ENCODE measurements around the gene GSN.
A peak's percentile ranks its signal among the peaks of the same experiment; 100 is the strongest.

GSN gene

GRCh38 chr9:121367306-121368137 lies 99.6 kb downstream of the GSN start:
- H3K36me3 Mint-ChIP-seq (ENCODE audit: insufficient read depth) = peaks cover 22% of the 10 kb centered on the region
- H3K4me3 Mint-ChIP-seq = peak overlapping the region; percentile 81
- H3K27ac Mint-ChIP-seq (ENCODE audit: low read depth) = peak overlapping the region; percentile 89
- H3K4me1 Mint-ChIP-seq = peaks cover 76% of the 10 kb centered on the region
- no peaks in the 10 kb centered on the region for H3K9me3 Mint-ChIP-seq
- DNase-seq (ENCODE audit: low spot score in 2 of 2) (no peak), ATAC-seq (replicated peaks; ENCODE audit: extremely low read depth, poor library complexity, severe bottlenecking) (no peak)
- H3K27me3 Mint-ChIP-seq = no peaks in the 10 kb centered on the region

- no peaks in the 10 kb centered on the region for H3K9me3 Mint-ChIP-seq
- peak overlapping the region; percentile 89 for H3K27ac Mint-ChIP-seq (ENCODE audit: low read depth)
- H3K27me3 Mint-ChIP-seq = no peaks in the 10 kb centered on the region
- H3K4me1 Mint-ChIP-seq = peaks cover 76% of the 10 kb centered on the region
- no peak for DNase-seq (ENCODE audit: low spot score in 2 of 2)
- H3K36me3 Mint-ChIP-seq (ENCODE audit: insufficient read depth) = peaks cover 22% of the 10 kb centered on the region
- ATAC-seq (replicated peaks; ENCODE audit: extremely low read depth, poor library complexity, severe bottlenecking) = no peak
- H3K4me3 Mint-ChIP-seq = peak overlapping the region; percentile 81
Observed at GRCh38 chr9:121368138-121368522, 100.2 kb downstream of the GSN start.

GRCh38 chr9:121368745-121369144 lies 100.8 kb downstream of the GSN start:
- no peaks in the 10 kb centered on the region for H3K27me3 Mint-ChIP-seq
- DNase-seq (ENCODE audit: low spot score in 2 of 2) = no peak

GRCh38 chr9:121369595-121370265 lies 101.8 kb downstream of the GSN start, which contains the start of gene STOM:
TSS of gene STOM (minus strand) at chr9:121370250. CDS start at chr9:121370187, 63 bp downstream.
- Mint-ChIP-seq H3K9me3 (no peaks in the 10 kb centered on the region), H3K27ac (ENCODE audit: low read depth) (peak within 1 kb of the TSS; percentile 90)

More at GRCh38 chr9:121368745-121369144, 100.8 kb downstream of the GSN start:
- peak; percentile 20 for ATAC-seq (replicated peaks; ENCODE audit: extremely low read depth, poor library complexity, severe bottlenecking)
- H3K4me3 Mint-ChIP-seq = peak overlapping the region; percentile 81
- no peaks in the 10 kb centered on the region for H3K9me3 Mint-ChIP-seq
- H3K4me1 Mint-ChIP-seq = peaks cover 73% of the 10 kb centered on the region
- H3K36me3 Mint-ChIP-seq (ENCODE audit: insufficient read depth) = peaks cover 21% of the 10 kb centered on the region
- H3K27ac Mint-ChIP-seq (ENCODE audit: low read depth) = peak overlapping the region; percentile 89

GRCh38 chr9:121371495-121372061 lies 103.6 kb downstream of the GSN start:
- H3K4me3 Mint-ChIP-seq = peak overlapping the region; percentile 54
- DNase-seq (ENCODE audit: low spot score in 2 of 2) = no peak
- H3K27me3 Mint-ChIP-seq = no peaks in the 10 kb centered on the region
- H3K9me3 Mint-ChIP-seq = no peaks in the 10 kb centered on the region
- ATAC-seq (replicated peaks; ENCODE audit: extremely low read depth, poor library complexity, severe bottlenecking) = no peak
- peak overlapping the region; percentile 90 for H3K27ac Mint-ChIP-seq (ENCODE audit: low read depth)
- peaks cover 14% of the 10 kb centered on the region for H3K36me3 Mint-ChIP-seq (ENCODE audit: insufficient read depth)
- peaks cover 48% of the 10 kb centered on the region for H3K4me1 Mint-ChIP-seq

More at GRCh38 chr9:121369595-121370265, 101.8 kb downstream of the GSN start, which contains the start of gene STOM:
- Mint-ChIP-seq H3K4me3 (peak within 1 kb of the TSS; percentile 81), H3K27me3 (no peaks in the 10 kb centered on the region), H3K4me1 (peaks cover 63% of the 10 kb centered on the region), H3K36me3 (ENCODE audit: insufficient read depth) (peaks cover 19% of the 10 kb centered on the region)
- DNase-seq (ENCODE audit: low spot score in 2 of 2) (peak; percentile 64 to 71), ATAC-seq (replicated peaks; ENCODE audit: extremely low read depth, poor library complexity, severe bottlenecking) (peak; percentile 68)

- no peak overlapping the region for H3K27ac Mint-ChIP-seq (ENCODE audit: low read depth)
- H3K9me3 Mint-ChIP-seq = no peaks in the 10 kb centered on the region
Observed at GRCh38 chr9:121372239-121373010, 104.5 kb downstream of the GSN start.

GRCh38 chr9:121373011-121373729 lies 105.2 kb downstream of the GSN start:
- no peak overlapping the region for H3K4me3 Mint-ChIP-seq
- ATAC-seq (replicated peaks; ENCODE audit: extremely low read depth, poor library complexity, severe bottlenecking) = no peak

More at GRCh38 chr9:121372239-121373010, 104.5 kb downstream of the GSN start:
- H3K4me3 Mint-ChIP-seq = no peak overlapping the region
- H3K36me3 Mint-ChIP-seq (ENCODE audit: insufficient read depth) = peaks cover 14% of the 10 kb centered on the region
- ATAC-seq (replicated peaks; ENCODE audit: extremely low read depth, poor library complexity, severe bottlenecking) (no peak), DNase-seq (ENCODE audit: low spot score in 2 of 2) (no peak)
- peaks cover 41% of the 10 kb centered on the region for H3K4me1 Mint-ChIP-seq
- H3K27me3 Mint-ChIP-seq = no peaks in the 10 kb centered on the region

GRCh38 chr9:121376214-121376830 lies 108.4 kb downstream of the GSN start:
- Mint-ChIP-seq H3K4me1 (peaks cover 19% of the 10 kb centered on the region), H3K27ac (ENCODE audit: low read depth) (no peak overlapping the region), H3K36me3 (ENCODE audit: insufficient read depth) (no peaks in the 10 kb centered on the region), H3K4me3 (no peak overlapping the region), H3K27me3 (no peaks in the 10 kb centered on the region), H3K9me3 (no peaks in the 10 kb centered on the region)
- DNase-seq (ENCODE audit: low spot score in 2 of 2) (no peak), ATAC-seq (replicated peaks; ENCODE audit: extremely low read depth, poor library complexity, severe bottlenecking) (no peak)

More at GRCh38 chr9:121373011-121373729, 105.2 kb downstream of the GSN start:
- Mint-ChIP-seq H3K4me1 (peaks cover 34% of the 10 kb centered on the region), H3K9me3 (no peaks in the 10 kb centered on the region), H3K27ac (ENCODE audit: low read depth) (no peak overlapping the region), H3K36me3 (ENCODE audit: insufficient read depth) (peaks cover 12% of the 10 kb centered on the region), H3K27me3 (no peaks in the 10 kb centered on the region)
- DNase-seq (ENCODE audit: low spot score in 2 of 2) = no peak

- H3K27ac Mint-ChIP-seq (ENCODE audit: low read depth) = no peak overlapping the region
Observed at GRCh38 chr9:121380846-121381245, 112.9 kb downstream of the GSN start.

More at GRCh38 chr9:121380846-121381245, 112.9 kb downstream of the GSN start:
- Mint-ChIP-seq H3K27me3 (no peaks in the 10 kb centered on the region), H3K36me3 (ENCODE audit: insufficient read depth) (no peaks in the 10 kb centered on the region), H3K4me3 (no peak overlapping the region), H3K4me1 (no peaks in the 10 kb centered on the region), H3K9me3 (no peaks in the 10 kb centered on the region)
- ATAC-seq (replicated peaks; ENCODE audit: extremely low read depth, poor library complexity, severe bottlenecking) (no peak), DNase-seq (ENCODE audit: low spot score in 2 of 2) (no peak)
